ENCODE measurements around the gene SLC38A5.
"Not testable (repeated sequence)": the region's sequence is repeated elsewhere in the genome, so short reads cannot be mapped to it uniquely, and the experiment has no call there.

The SLC38A5 gene

DNA sequence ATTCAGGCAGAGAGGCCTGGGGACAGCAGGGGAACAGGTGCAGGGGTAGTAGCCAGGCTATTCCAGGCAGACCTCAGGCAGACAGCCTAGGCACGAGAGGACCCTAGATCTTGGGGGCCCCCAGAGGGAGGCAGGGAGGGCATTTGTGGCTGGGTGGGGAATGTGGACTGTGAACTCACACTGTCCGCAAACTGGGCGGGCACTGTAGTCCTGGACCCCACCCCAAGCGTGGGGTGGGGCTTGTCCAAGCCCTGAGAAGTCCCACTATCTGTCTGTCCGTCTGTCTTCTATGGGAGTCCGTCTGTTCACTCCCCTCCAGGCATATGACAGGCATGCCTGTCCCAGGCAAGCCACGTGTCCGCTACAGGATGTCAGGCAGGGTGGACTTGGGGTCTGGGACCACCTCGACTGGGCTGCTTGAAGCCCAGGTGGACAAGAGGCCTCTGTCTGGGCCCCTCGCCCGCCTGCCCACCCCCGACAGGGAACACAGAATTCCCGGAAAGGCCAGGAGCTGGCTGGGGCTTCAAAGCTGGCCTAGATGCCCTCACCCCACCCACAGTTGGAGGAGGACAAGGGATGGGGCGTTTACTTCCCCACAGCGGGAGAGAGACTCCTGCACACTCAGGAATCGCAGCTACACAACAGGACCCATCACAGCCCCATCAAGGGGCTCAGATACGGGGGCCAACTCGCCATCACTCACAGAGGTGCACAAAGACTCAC, at the start of gene SLC38A5:
TSS of gene SLC38A5 (minus strand) at position 151 of the 723 bp plus-strand sequence. CDS start 2,336 bp downstream, outside the sequence.
- no peak for DNase-seq (ENCODE audit: low spot score)

DNA sequence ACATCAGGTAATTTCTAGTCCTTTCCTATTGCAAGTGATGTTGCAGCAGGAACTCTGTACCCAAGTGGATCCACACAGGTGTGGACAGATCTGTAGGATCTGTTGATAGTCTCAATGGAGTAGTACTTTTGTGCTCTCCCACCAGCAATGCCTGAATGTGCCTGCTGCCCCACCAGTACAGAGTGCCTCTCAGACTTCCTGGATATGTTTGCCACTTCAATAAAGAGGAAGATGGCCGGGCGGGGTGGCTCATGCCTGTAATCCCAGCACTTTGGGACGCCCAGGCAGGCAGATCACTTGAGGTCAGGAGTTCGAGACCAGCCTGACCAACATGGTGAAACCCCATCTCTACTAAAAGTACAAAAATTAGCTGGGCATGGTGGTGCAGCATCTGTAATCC, 49.4 kb upstream of the SLC38A5 start:
- DNase-seq (ENCODE audit: low spot score), result not testable (repeated sequence)

DNA sequence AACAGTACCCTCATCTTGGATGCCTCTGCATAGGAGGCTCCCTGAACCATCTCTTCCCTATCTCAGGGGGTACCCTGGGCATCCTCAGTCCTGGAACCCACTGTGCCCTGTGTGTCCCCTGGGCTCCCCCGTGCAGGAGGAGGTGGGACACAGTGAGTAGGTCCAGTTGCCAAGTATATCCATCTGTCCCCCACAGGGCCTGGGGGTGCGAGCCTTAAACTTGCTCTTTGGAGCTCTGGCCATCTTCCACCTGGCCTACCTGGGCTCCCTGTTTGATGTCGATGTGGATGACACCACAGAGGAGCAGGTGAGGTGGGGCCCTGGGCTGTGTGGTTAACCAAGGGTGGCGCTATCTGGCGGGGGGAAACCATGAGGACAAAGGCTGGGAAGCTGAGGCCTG, 46.9 kb upstream of the SLC38A5 start:
- no peak for DNase-seq (ENCODE audit: low spot score)

DNA sequence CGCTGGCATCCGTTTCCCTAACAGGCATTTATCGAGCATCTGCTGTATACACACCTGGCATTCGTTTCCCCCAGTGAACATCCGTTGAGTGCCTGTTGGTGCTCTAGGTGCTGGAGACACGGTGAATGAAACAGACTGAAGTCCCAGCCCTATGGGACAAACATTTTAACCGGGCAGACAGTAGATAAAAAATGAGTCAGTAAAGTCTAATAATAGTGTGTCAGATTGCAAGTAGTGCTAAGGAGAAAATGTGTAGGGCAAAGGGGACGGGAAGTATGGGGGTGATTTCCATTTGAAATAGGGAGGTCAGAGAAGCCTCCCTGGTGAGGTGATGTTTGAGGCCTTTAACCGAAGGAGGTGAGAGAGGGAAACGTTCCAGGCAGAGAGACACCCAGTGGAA, 46.2 kb upstream of the SLC38A5 start:
- DNase-seq (ENCODE audit: low spot score), result no peak

GRCh38 chrX:48515842-48516241, 45.8 kb upstream of the SLC38A5 start:
- no peak for DNase-seq (ENCODE audit: low spot score)

- DNase-seq (ENCODE audit: low spot score), result no peak
These were observed 44.9 kb upstream of the SLC38A5 start for GRCh38 chrX:48514868-48515460.

GRCh38 chrX:48514126-48514806, 44.2 kb upstream of the SLC38A5 start:
- DNase-seq (ENCODE audit: low spot score), result no peak

GRCh38 chrX:48513670-48514069, 43.6 kb upstream of the SLC38A5 start:
- DNase-seq (ENCODE audit: low spot score), result no peak

DNA sequence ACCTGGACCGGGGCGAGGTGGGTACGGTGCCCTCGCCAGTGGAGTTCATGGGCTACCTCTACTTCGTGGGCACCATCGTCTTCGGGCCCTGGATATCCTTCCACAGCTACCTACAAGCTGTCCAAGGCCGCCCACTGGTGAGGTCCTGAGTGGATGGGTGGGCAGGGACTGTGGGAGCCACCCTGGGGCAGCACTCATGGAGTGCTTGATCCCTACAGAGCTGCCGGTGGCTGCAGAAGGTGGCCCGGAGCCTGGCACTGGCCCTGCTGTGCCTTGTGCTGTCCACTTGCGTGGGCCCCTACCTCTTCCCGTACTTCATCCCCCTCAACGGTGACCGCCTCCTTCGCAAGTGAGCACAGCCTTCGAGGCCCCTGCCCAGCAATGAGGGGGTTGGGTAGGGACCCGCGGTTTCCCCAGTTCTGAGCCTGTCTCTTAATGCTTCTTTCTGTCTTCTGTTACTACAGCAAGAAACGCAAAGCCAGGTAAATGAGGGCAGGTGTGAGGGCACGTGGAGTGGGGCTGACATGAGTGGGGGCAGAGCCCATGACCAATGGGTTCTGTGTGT, 42.4 kb upstream of the SLC38A5 start:
- no peak for DNase-seq (ENCODE audit: low spot score)

GRCh38 chrX:48511560-48511959, 41.5 kb upstream of the SLC38A5 start:
- DNase-seq (ENCODE audit: low spot score), result no peak

DNA sequence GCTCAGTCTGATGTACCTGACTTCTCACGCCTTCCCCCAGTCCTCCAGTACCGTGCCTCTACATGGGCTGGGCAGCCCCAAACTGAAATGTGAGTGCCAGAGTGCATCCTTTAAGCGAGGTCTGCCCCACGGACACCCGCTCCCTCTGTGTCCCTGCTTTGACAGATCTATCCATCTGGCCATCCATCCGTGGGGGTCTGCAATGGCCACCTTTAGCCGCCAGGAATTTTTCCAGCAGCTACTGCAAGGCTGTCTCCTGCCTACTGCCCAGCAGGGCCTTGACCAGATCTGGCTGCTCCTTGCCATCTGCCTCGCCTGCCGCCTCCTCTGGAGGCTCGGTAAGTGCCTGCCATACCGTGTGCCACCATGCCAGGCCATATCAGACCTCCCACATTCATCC, 39.6 kb upstream of the SLC38A5 start:
- no peak for DNase-seq (ENCODE audit: low spot score)

DNA sequence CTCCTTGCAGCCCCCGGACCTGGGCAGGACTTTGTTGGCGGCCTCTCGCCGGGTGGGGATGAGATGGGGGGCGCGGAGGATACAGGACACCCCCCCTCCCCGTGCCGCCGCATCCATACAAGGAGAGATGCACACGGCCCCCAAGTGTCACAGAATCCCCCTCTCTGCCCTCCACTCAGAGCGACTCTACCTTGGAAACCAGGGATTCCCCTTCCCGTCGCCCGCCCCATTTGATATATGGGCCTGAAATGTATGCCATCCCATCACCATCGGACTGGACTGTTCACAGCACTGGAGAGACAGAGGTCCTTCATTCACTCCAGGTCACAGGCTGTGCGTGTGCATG, 39.2 kb upstream of the SLC38A5 start:
- no peak for DNase-seq (ENCODE audit: low spot score)

DNA sequence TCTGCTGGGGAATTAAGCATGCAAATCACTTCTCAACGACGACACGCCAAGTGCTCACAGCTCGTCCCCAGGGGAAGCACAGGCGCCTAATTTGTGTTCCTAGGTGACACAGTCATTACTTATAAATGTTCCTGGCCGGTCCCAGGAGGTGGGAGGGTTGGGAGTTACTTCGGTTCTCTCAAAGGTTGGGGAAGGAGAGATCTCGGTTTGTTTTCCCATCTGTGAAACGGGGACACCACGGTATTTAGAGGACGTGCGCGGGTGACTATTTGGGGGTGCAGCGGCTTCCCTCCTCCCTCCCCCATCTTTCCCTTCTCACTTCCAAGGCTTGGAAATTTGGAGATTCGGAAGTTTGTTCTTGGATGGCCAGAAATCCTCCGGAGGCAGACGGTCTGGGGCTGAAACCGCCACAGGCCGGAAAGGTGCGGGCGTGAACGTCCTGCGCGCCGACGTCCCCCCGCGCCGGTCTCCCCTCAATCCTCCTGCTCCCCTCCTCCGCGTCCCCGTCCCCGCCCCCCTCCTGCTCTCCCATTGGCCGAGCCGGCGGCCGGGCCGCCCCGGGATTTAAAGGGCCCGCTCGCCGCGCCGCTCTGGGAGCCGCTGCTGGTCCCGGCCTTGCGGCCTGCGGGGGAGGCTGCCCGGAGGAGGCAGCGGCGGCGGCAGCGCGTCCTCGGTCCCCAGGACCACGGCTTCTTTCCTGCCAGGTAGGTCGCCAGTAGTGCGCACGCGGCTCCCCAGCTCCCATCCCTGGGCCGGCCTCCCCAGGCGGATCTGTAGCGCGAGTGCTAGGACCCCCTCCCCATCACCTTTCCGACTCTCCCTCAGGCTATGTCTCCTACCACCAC, 38.6 kb upstream of the SLC38A5 start, which contains the start of gene PORCN:
TSS of gene PORCN (plus strand) at position 593 of the 845 bp plus-strand sequence. CDS start 829 bp downstream, outside the sequence.
- peak; percentile 79 for DNase-seq (ENCODE audit: low spot score)

DNA sequence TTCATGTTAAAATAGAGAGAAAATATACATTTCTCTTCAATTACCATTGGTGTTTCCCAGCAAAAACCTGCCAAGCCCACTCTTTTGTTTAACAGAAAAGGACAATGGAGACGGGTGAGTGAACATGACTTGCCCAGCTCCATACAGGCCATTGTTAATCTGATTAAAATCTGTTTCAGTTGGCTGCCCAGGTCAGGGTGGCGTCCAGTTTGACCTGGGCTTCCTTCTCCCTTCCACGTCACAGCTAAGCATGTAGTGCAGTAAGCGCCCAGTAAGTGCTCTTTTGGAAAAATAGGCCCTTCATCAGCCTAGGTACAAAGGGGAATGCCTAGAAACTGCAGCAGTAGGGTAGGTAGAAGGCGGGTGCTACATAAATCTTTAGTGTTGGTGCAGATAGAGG, 37.2 kb upstream of the SLC38A5 start:
- DNase-seq (ENCODE audit: low spot score), result no peak

DNA sequence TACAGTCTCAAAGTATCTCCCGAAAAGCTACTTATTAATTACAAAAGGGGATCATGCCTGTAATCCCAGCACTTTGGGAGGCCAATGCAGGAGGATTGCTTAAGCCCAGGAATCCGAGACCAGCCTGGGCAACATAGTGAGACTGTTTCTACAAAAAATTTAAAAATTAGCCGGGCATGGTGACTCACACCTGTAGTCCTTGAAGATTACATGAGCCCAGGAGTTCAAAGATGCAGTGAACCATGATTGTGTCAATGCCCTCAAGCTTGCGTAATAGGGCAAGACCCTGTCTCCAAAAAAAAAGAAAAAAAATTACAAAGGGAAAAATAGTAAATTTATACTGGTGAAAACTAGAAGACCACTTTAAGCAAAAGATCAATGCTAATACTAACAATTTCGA, 35.4 kb upstream of the SLC38A5 start:
- no peak for DNase-seq (ENCODE audit: low spot score)

DNA sequence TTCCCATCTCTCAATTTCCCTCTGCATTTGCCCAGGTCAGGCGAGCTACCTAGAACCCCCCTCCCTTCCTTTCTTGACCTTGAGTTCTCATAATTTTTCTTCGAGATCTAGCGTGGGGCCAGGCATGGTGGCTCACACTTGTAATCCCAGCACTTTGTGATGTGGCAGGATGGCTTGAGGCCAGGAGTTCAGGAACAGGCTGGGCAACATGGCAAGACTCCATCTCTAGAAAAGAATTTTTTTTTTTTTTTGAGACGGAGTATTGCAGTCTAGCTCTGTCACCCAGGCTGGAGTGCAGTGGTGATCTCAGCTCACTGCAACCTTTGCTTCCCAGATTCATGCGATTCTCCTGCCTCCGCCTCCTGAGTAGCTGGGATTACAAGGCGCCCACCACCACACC, 34.2 kb upstream of the SLC38A5 start:
- DNase-seq (ENCODE audit: low spot score), result no peak

DNA sequence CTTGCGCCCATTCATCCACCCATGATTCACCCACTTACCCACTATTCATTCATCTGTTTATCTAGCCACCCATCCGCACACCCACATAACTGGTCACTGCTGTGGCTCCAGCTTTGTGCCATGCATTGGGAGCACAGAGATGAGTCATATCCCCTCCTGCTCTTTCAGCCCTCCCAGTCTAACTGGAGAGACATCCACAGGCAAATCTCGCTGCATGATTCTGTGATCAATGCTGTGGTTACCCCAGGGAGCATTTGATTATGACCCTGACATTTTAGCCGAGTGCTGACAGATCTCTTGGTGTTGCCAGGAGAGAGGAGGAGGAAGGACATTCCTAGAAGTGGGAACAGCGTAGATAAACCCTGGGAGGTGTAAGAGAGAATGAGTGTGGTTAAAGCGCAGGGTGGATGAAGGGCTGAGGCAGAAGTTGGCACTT, 28.3 kb upstream of the SLC38A5 start:
- no peak for DNase-seq (ENCODE audit: low spot score)

DNA sequence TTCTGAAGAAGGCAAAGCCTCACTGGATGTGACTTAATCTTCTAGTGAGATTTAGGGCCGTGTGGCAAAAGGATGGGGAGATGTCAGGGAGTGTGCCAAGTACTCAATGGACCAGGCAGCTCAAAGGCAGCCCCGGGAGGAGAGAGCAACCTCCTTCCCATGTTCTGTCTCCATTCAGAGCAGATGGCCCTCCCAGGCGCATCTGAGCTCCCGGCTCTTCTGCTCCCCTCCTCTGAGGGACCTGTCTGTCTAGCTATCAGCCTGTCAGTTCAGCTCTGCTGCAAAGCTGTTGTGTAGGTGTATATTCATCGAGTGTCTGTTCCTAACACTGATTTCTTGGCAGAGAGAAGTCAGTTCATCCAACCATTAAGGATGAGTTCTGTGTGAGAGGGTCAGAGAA, 27.8 kb upstream of the SLC38A5 start:
- no peak for DNase-seq (ENCODE audit: low spot score)

GRCh38 chrX:48496660-48497059, 26.6 kb upstream of the SLC38A5 start:
- no peak for DNase-seq (ENCODE audit: low spot score)

GRCh38 chrX:48493890-48494364, 23.9 kb upstream of the SLC38A5 start:
- DNase-seq (ENCODE audit: low spot score), result no peak

DNA sequence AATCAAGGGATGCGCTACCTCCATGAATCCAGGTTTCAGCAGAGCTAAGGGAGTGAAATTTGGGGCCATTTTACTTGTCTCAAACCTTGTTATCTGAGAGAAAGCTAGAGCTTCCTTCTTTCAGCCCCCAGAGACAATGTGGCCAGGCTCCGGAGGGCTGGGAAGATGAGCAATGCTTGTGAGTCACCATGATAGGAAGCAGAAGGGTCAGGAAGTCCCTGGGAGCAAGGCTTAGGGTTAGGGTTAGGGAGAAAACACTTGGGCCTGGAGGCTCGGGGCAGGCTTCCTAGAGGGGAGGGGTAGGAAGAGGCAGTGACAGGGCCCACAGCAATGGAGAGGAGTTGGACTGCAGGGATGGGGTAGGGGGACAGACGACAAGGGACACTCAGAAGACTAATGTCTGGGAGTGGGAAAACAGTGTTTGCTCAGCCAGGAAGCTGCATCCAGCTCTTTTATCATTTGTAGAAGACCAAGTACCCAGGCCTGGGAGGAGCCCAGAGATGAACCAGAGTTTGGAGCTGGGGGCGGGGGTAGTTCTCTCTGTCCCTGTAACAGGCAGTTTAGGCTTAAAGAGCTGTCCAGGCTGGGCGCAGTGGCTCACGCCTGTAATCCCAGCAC, 22.3 kb upstream of the SLC38A5 start:
- DNase-seq (ENCODE audit: low spot score), result no peak

Measured in CD4-positive, alpha-beta T cell treated with Interleukin-2 at 100 ng/mL for 4 hours (primary cell).